Thyroid gland (tissue), 4 donors: ENCODE results near the gene BRD3. TPM values are rescaled to one million over a fixed set of nuclear protein-coding genes. Genes with fewer than 3 reads are reported as not detected.

ENCODE experiments used
- DNase-seq, 2 donors: peaks; one replicate each; pipeline ENCODE4 v3.0.0-alpha.2; 2019
- H3K27ac ChIP-seq, 3 donors: fragments of 200-600 bp; sonication (generic); 1 replicate in 2 of 3; 2 replicates in 1 of 3; pipeline ENCODE4 v1.5.1; 2016 to 2019; ENCODE audit warnings: mild to moderate bottlenecking in 1 of 3, moderate library complexity in 1 of 3
- H3K27me3 ChIP-seq: fragments of 200-600 bp; sonication (generic); one replicate; pipeline ENCODE4 v1.5.1; 2019
- H3K36me3 ChIP-seq, 2 donors: fragments of 200-600 bp; sonication (generic); one replicate each; pipeline ENCODE4 v1.5.1; 2016 to 2019
- H3K4me1 ChIP-seq, 2 donors: fragments of 200-600 bp; sonication (generic); one replicate each; pipeline ENCODE4 v1.5.1; 2017 to 2019
- H3K4me3 ChIP-seq, 3 donors: fragments of 200-600 bp; sonication (generic); replicated peaks in 1 of 3; 1 replicate in 2 of 3; 2 replicates in 1 of 3; pipeline ENCODE4 v1.5.1; 2016; ENCODE audit warnings: mild to moderate bottlenecking in 1 of 3
- H3K9me3 ChIP-seq: fragments of 200-600 bp; sonication (generic); one replicate; pipeline ENCODE4 v1.5.1; 2017
- CTCF ChIP-seq, 6 experiments: fragments of 200-600 bp in 3 of 6; fragments of 450-650 bp in 3 of 6; sonication (generic) in 3 of 6; IDR thresholded peaks; one replicate each; pipeline ENCODE4 v1.5.1; 2016 to 2019; ENCODE audit warnings: antibody characterized with exemption in 6 of 6, mild to moderate bottlenecking in 2 of 6, inconsistent platforms in 1 of 6, moderate library complexity in 1 of 6
- POLR2A ChIP-seq, 2 donors: fragments of 450-650 bp; IDR thresholded peaks; one replicate each; pipeline ENCODE4 v1.6.1; 2017; ENCODE audit warnings: antibody characterized with exemption in 2 of 2, mild to moderate bottlenecking in 2 of 2, moderate library complexity in 1 of 2
- WGBS, 2 donors: methylation state at CpG; one replicate each; pipeline ENCODE4 v1.1.5; 2017; 5-methylcytosine and 5-hydroxymethylcytosine counted together
- intact Hi-C: fragments of 100-400 bp; cut with DNase I; formaldehyde crosslinking; loops from one replicate; pipeline ENCODE4 v1.15.1; 2023
- total RNA-seq, 4 donors: library from RNA; depleted of rRNA; stranded (reverse); fragments of >200 nt; gene quantifications; one replicate each; pipeline ENCODE4 v1.2.3, GENCODE V29; 2016

Gene BRD3
- total RNA-seq, 4 donors from 2014 or later = 21.6 to 42.7 (median 28.7) TPM

DNA sequence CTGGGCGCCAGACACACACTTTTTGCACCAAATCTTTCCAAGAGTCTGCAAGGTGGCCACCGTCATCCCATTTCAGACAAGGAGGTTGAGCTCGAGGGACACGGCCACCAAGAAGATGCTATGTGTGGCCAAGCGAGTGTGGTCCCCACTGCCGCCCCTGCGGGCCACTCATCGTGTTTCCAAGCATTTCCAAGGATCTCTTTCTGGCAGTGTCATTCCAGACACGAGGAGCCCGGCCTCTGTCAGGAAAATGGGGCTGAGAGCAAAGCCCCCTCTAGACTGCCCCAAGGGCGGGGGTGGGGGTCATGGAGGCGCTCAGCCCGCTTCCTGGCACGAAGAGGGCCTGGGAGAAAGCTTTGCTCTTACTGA lies 86.3 kb downstream of the BRD3 start:
- Histone ChIP-seq H3K27ac (no peak overlapping the region), H3K27me3 (no peaks in the 10 kb centered on the region), H3K36me3 (no peaks in the 10 kb centered on the region), H3K4me1 (peaks cover 0 to 20% of the 10 kb centered on the region in 2 donors), H3K4me3 (no peak overlapping the region), H3K9me3 (no peaks in the 10 kb centered on the region)
- WGBS, 2 donors = 89 to 98% methylated on average over 13 to 14 of the region's 14 CpGs
- no peak for DNase-seq
- no peak for TF ChIP-seq POLR2A (IDR thresholded peaks at IDR 0.05)
- TF ChIP-seq CTCF (IDR thresholded peaks at IDR 0.05) = no peak
- intact Hi-C loops = no loop called here

DNA sequence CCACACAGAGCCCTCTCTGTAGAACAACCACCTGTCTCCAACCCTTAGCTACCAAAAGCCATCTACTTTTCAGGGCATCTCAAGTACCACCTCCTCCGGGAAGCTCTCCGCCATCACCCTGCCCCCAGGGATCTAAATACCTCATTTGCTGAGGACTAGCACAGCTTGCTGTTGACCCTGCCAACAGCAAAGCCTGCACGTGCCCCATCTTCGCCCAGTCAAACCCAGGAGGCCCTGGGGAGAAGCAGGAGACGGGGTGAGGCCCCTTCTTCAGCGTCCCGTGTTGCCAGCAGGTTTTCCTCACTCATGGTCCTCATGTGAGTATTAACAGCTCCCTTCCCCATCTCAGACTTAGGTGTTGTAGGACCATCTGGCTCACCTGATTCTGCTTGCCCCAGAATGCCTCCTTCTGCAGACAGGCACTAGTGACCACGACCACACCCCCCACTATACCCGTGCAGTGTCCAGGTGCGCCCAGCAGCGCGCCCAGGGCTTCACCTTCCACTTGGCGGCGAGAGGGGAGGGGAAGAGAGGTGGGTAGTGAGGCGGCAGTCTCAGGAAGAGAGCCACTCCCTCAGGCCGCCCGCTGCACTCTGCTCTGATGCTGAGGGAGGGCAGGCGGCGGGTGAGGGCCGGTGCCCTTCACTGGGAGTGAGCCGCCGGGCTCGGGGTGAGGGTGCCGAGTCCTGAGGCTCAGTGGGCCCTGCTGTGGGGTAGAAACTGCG lies 86.8 kb downstream of the BRD3 start:
- H3K27ac ChIP-seq = no peak overlapping the region

More for the DNA sequence above, 86.8 kb downstream of the BRD3 start:
- Histone ChIP-seq H3K27me3 (no peaks in the 10 kb centered on the region), H3K4me1 (peaks cover 0 to 20% of the 10 kb centered on the region in 2 donors), H3K36me3 (no peaks in the 10 kb centered on the region), H3K4me3 (no peak overlapping the region), H3K9me3 (no peaks in the 10 kb centered on the region)
- TF ChIP-seq CTCF (IDR thresholded peaks at IDR 0.05) (no peak), POLR2A (IDR thresholded peaks at IDR 0.05) (no peak)
- 82 to 85% methylated on average over 9 to 24 of the region's 25 CpGs for WGBS, 2 donors
- DNase-seq = no peak
- intact Hi-C loops = no loop called here

Other genes with a start within 250 kb of the BRD3 start
- gene VAV2, start 75.7 kb downstream of the BRD3 start, total RNA-seq = 10 to 100 TPM; 15.0 to 25.7 (median 20.5) TPM
- 10 to 100 TPM; 26.4 to 29.3 (median 27.2) TPM for gene BRD3OS, start 42.5 kb downstream of the BRD3 start, total RNA-seq
- 10 to 100 TPM; 24.1 to 40.1 (median 27.1) TPM for gene WDR5, start 68.1 kb upstream of the BRD3 start, total RNA-seq
- gene RNU6ATAC, start 96.5 kb upstream of the BRD3 start, total RNA-seq = not detected